ENCODE measurements around the gene KHDC4.

KHDC4 gene

DNA sequence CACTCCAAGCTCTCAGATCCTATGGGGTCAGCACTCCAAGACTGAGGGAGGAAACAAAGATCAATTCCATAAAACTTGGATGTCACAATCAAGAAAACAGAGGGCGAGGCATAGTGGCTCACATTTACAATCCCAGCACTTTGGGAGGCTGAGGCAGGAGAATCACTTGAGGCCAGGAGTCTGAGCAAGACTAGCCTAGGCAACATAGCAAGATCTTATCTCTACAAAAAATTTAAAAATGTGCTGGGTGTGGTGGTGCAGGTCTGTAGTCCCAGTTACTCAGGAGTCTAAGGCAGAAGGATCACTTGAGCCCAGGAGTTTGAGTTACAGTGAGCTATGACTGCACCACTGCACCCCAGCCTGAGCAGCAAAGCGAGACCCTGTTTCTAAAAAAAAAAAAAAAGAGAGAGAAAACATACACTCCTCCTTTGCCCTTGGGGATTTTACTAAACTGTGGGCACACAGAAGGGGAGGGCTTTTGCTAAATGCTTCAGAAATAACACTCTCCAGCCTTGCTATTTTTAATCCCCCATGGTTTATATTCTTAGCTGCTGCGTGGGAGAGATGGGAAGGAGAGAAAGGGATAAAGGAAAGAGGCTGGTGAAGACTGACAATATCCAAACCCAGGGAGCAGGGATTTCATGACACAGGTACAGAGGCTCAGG, 26.0 kb upstream of the KHDC4 start:
- no peak for DNase-seq (ENCODE audit: extremely low read depth, insufficient read length)

DNA sequence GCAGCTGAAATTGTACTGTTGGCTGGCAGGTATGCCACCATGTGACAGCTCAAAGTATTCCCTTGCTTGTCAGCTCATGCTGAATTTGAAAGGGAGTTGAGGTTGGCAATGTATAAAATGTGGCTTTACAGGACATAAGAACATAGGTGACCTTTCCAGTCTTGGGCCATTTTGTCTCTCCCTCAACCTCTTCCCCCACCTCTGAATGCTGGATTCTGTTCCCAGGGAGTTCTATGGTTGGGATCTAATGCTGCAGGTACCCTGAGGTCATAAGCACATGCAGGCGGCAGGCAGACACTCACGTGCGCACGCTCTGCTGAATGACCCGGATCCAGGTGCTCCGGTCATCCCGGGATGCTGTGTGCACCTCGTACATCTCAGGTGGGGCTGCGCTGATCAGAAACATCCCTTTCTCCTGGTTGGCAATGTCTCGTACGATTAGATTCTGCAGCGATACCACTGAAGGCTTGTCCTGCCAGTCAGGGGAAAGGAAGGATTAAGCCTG, 23.2 kb upstream of the KHDC4 start:
- Histone ChIP-seq H3K27me3 (replicated peaks; ENCODE audit: control insufficient read depth, insufficient read depth, low read length) (no peaks in the 10 kb centered on the region), H3K36me3 (ENCODE audit: control insufficient read depth, insufficient read depth, low read length) (peaks cover 34% of the 10 kb centered on the region), H3K4me3 (replicated peaks; ENCODE audit: low read depth, low read length) (no peak overlapping the region)
- DNase-seq (ENCODE audit: extremely low read depth, insufficient read length): no peak
- TF ChIP-seq, protein P1, sequence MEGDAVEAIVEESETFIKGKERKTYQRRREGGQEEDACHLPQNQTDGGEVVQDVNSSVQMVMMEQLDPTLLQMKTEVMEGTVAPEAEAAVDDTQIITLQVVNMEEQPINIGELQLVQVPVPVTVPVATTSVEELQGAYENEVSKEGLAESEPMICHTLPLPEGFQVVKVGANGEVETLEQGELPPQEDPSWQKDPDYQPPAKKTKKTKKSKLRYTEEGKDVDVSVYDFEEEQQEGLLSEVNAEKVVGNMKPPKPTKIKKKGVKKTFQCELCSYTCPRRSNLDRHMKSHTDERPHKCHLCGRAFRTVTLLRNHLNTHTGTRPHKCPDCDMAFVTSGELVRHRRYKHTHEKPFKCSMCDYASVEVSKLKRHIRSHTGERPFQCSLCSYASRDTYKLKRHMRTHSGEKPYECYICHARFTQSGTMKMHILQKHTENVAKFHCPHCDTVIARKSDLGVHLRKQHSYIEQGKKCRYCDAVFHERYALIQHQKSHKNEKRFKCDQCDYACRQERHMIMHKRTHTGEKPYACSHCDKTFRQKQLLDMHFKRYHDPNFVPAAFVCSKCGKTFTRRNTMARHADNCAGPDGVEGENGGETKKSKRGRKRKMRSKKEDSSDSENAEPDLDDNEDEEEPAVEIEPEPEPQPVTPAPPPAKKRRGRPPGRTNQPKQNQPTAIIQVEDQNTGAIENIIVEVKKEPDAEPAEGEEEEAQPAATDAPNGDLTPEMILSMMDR (IDR thresholded peaks at IDR 0.05; ENCODE audit: insufficient read depth, low read length, poor library complexity, severe bottlenecking): no peak

More for the DNA sequence above, 26.0 kb upstream of the KHDC4 start:
- TF ChIP-seq, protein P1 (IDR thresholded peaks at IDR 0.05; ENCODE audit: insufficient read depth, low read length, poor library complexity, severe bottlenecking): no peak
- Histone ChIP-seq H3K4me3 (replicated peaks; ENCODE audit: low read depth, low read length) (no peak overlapping the region), H3K27me3 (replicated peaks; ENCODE audit: control insufficient read depth, insufficient read depth, low read length) (no peaks in the 10 kb centered on the region), H3K36me3 (ENCODE audit: control insufficient read depth, insufficient read depth, low read length) (peaks cover 37% of the 10 kb centered on the region)

DNA sequence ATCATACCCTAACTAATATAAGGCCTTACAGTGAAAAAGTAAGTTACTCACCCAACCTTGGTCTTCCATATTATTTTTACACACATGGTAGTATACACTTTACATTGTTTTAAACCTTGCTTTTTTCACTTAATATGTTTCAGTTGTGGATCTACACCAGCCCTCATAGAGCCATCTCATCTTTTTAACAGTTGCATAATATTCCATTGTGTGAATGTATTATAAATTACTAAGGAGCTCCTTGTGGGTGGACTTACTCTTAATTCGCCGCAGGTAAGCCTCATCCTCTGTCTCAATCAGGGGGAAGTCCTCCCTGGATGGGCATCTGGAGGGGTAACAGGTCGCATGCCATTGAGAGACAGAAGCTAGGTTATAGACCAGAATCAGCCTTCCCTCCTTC, 20.4 kb upstream of the KHDC4 start:
- Histone ChIP-seq H3K4me3 (replicated peaks; ENCODE audit: low read depth, low read length) (no peak overlapping the region), H3K27me3 (replicated peaks; ENCODE audit: control insufficient read depth, insufficient read depth, low read length) (no peaks in the 10 kb centered on the region), H3K36me3 (ENCODE audit: control insufficient read depth, insufficient read depth, low read length) (peaks cover 46% of the 10 kb centered on the region)
- DNase-seq (ENCODE audit: extremely low read depth, insufficient read length): no peak
- TF ChIP-seq, protein P1 (IDR thresholded peaks at IDR 0.05; ENCODE audit: insufficient read depth, low read length, poor library complexity, severe bottlenecking): no peak

DNA sequence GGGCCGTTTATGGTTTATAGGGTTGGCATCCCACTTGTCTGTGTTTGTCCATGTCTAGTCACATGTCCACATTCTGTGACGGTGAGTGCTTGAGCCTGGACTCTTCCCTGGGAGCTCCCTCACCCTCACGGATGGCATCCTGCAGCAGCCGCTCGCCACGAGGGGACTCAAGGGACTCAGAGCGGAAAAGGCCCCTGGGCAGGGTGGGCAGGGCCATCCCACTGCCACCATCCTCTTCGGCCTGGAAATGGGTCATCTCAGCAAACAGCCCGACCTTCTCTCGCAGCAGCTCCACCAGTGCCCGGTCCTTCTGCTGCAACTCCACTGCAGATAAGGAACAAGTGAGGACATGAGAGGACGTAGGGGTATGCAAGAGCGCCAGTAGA, 18.3 kb upstream of the KHDC4 start:
- no peak for DNase-seq (ENCODE audit: extremely low read depth, insufficient read length)

DNA sequence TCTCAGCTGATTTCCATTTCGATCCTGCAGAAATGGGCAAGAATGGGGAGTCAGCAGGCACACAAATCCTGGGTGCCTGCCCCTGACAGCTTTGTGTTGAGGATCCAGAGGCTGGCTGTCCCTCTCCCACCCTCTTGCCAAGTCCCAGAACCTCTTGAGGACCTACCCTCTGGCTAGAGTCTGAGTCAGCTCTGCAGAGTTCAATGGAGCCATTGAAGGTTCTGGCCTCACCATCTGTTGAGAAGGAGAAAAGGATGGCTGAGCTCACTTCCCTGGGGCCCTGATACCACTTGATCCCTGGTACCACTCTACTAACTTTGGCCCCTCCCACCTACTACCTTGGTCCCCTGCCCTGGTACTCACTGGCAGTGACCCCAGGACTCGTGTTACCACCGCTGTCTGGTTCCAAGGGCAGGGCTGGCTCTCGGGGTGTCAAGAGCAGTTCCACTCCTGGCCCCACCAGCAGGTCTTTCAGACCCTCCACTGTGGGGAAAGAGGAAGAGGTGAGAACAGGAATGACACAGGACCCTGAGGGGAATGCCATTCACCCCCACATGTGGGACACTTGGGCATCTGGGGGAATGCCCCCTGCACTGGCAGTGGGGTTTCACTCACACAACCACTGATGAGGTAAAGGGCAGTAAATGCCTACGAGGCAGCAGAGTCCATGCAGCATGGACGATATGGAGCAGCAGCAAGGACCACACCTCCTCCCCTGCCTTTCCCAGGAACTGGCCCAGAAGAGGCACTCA, 17.7 kb upstream of the KHDC4 start:
- TF ChIP-seq, protein P1 (IDR thresholded peaks at IDR 0.05; ENCODE audit: insufficient read depth, low read length, poor library complexity, severe bottlenecking): no peak
- H3K4me3 ChIP-seq (replicated peaks; ENCODE audit: low read depth, low read length): no peak overlapping the region
- H3K27me3 ChIP-seq (replicated peaks; ENCODE audit: control insufficient read depth, insufficient read depth, low read length): no peaks in the 10 kb centered on the region
- DNase-seq (ENCODE audit: extremely low read depth, insufficient read length): no peak
- peaks cover 49% of the 10 kb centered on the region for H3K36me3 ChIP-seq (ENCODE audit: control insufficient read depth, insufficient read depth, low read length)

More for the DNA sequence above, 18.3 kb upstream of the KHDC4 start:
- H3K27me3 ChIP-seq (replicated peaks; ENCODE audit: control insufficient read depth, insufficient read depth, low read length): no peaks in the 10 kb centered on the region
- peaks cover 47% of the 10 kb centered on the region for H3K36me3 ChIP-seq (ENCODE audit: control insufficient read depth, insufficient read depth, low read length)
- TF ChIP-seq, protein P1 (IDR thresholded peaks at IDR 0.05; ENCODE audit: insufficient read depth, low read length, poor library complexity, severe bottlenecking): no peak
- H3K4me3 ChIP-seq (replicated peaks; ENCODE audit: low read depth, low read length): no peak overlapping the region
